Measurements from ENCODE around the gene RNF223. TPM values are rescaled to one million over a fixed set of nuclear protein-coding genes. Genes with fewer than 3 reads are reported as not detected.

The RNF223 gene
- total and polyA plus RNA-seq, 8 donors, result 1.4 to 8.1 (median 3.4) TPM; not detected in 3

GRCh38 chr1:1083416-1084371, 9.6 kb upstream of the RNF223 start:
- H3K27me3 ChIP-seq, result peaks cover 0 to 17% (median 0%) of the 10 kb centered on the region in 3 donors
- intact Hi-C loops (cut with DNase I; ENCODE audit: low total_unique reads), result no loop called here
- peaks cover 0 to 41% (median 28%) of the 10 kb centered on the region in 4 donors for H3K36me3 ChIP-seq
- WGBS, 5 donors, result 86 to 90% (median 88%) methylated on average over 31 to 43 of the region's 43 CpGs
- peak; percentile 2 to 22 for DNase-seq
- no peak overlapping the region for H3K27ac ChIP-seq
- TF ChIP-seq CTCF (IDR thresholded peaks at IDR 0.05) (no peak), POLR2A (IDR thresholded peaks at IDR 0.05) (no peak), EP300 (IDR thresholded peaks at IDR 0.05) (no peak), POLR2AphosphoS5 (IDR thresholded peaks at IDR 0.05) (no peak)
- H3K4me1 ChIP-seq, result peaks cover 14 to 15% (median 14%) of the 10 kb centered on the region in 4 donors
- H3K9me3 ChIP-seq, result no peaks in the 10 kb centered on the region
- H3K4me3 ChIP-seq, result no peak overlapping the region

GRCh38 chr1:1082776-1083415, 8.8 kb upstream of the RNF223 start:
- intact Hi-C loops (cut with DNase I; ENCODE audit: low total_unique reads), result no loop called here
- Histone ChIP-seq H3K9me3 (no peaks in the 10 kb centered on the region), H3K27me3 (peaks cover 0 to 18% (median 0%) of the 10 kb centered on the region in 3 donors), H3K4me1 (peaks cover 14 to 15% (median 14%) of the 10 kb centered on the region in 4 donors), H3K36me3 (peaks cover 0 to 41% (median 28%) of the 10 kb centered on the region in 4 donors), H3K27ac (no peak overlapping the region), H3K4me3 (no peak overlapping the region)
- DNase-seq, result peak in 1 of 2 donors; percentile 6
- TF ChIP-seq POLR2A (IDR thresholded peaks at IDR 0.05), result no peak
- TF ChIP-seq EP300 (IDR thresholded peaks at IDR 0.05), result no peak
- no peak for TF ChIP-seq POLR2AphosphoS5 (IDR thresholded peaks at IDR 0.05)
- no peak for TF ChIP-seq CTCF (IDR thresholded peaks at IDR 0.05)
- 89 to 93% (median 92%) methylated on average over 32 to 40 of the region's 40 CpGs for WGBS, 5 donors

GRCh38 chr1:1082239-1082775, 8.2 kb upstream of the RNF223 start:
- peak in 1 of 2 donors; percentile 24 for DNase-seq
- no peaks in the 10 kb centered on the region for H3K9me3 ChIP-seq
- H3K4me3 ChIP-seq, result no peak overlapping the region
- intact Hi-C loops (cut with DNase I; ENCODE audit: low total_unique reads), result no loop called here
- TF ChIP-seq POLR2A (IDR thresholded peaks at IDR 0.05) (no peak), EP300 (IDR thresholded peaks at IDR 0.05) (no peak)
- 89 to 95% (median 92%) methylated on average over 25 to 27 of the region's 27 CpGs for WGBS, 5 donors
- H3K27ac ChIP-seq, result no peak overlapping the region
- H3K36me3 ChIP-seq, result peaks cover 0 to 41% (median 28%) of the 10 kb centered on the region in 4 donors
- H3K27me3 ChIP-seq, result peaks cover 0 to 19% (median 0%) of the 10 kb centered on the region in 3 donors
- H3K4me1 ChIP-seq, result peaks cover 14 to 15% (median 14%) of the 10 kb centered on the region in 4 donors

GRCh38 chr1:1081311-1082238, 7.5 kb upstream of the RNF223 start:
- intact Hi-C loops (cut with DNase I; ENCODE audit: low total_unique reads), result no loop called here
- 89 to 95% (median 91%) methylated on average over 30 to 52 of the region's 52 CpGs for WGBS, 5 donors
- Histone ChIP-seq H3K4me1 (peaks cover 14 to 15% (median 14%) of the 10 kb centered on the region in 4 donors), H3K27me3 (peaks cover 0 to 23% (median 0%) of the 10 kb centered on the region in 3 donors), H3K9me3 (no peaks in the 10 kb centered on the region), H3K36me3 (peaks cover 0 to 35% (median 26%) of the 10 kb centered on the region in 4 donors), H3K4me3 (no peak overlapping the region), H3K27ac (no peak overlapping the region)
- DNase-seq, result peak; percentile 6 to 21
- TF ChIP-seq CTCF (IDR thresholded peaks at IDR 0.05), result no peak
- no peak for TF ChIP-seq POLR2A (IDR thresholded peaks at IDR 0.05)
- TF ChIP-seq POLR2AphosphoS5 (IDR thresholded peaks at IDR 0.05), result no peak
- TF ChIP-seq EP300 (IDR thresholded peaks at IDR 0.05), result no peak

All from stomach (tissue), 9 donors.